Skin epidermis (tissue), 12 donors: ENCODE measurements around the gene PAX2.

Experiments
- H3K27ac ChIP-seq, 21 experiments: fragments of 200-600 bp; sonication (generic) in 11 of 21; one replicate each; pipeline ENCODE4 v1.5.0; 2020; ENCODE audit warnings: mild to moderate bottlenecking in 3 of 21, inconsistent platforms in 2 of 21, moderate library complexity in 2 of 21
- H3K4me3 ChIP-seq, 7 experiments: fragments of 200-600 bp; sonication (generic) in 2 of 7; one replicate each; pipeline ENCODE4 v1.5.0; 2020; ENCODE audit warnings: inconsistent platforms in 2 of 7, mild to moderate bottlenecking in 2 of 7, moderate library complexity in 1 of 7

The PAX2 gene

GRCh38 chr10:100781145-100781665, 35.8 kb downstream of the PAX2 start:
- Histone ChIP-seq H3K27ac (no peak overlapping the region), H3K4me3 (no peak overlapping the region)

DNA sequence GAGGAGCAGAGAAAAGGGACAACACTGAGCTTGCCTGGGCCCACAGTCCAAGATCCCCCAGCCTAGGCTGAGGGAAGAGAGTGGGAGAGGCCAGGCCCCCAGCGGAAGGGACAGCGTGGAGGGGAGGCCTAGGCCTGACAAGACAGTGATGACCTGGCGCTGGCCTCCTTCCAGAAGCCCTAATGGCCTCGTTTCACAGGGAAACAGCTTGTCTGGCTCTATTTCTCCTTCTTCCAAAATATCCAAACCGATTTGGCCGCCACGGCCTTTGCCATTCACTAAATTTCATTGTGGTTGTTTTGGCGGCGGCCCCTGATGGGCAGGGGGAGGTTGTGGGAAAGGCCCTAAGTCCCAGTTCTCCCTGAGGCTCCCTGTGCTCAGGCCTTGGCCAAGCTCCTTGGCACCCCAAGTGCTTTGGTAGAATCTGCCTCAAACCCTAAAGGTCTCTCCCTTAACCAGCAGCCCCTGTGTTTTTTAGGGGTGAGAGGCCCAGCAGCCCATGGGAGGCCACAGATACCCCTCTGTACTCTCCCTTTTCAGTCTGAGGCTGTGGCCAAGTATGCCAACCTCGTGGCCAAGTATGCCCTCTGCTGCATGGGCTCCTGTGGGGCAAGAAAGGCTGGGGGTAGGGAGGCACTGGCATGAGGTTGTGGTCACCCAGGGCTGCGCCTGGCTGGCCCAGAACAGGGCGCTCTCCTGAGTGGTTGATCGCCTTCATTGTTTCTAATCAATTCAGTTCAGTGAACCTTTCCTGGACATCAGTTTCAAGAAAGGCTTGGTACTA, 37.3 kb downstream of the PAX2 start:
- Histone ChIP-seq H3K27ac (no peak overlapping the region), H3K4me3 (no peak overlapping the region)

- no peak overlapping the region for H3K4me3 ChIP-seq
Measured at GRCh38 chr10:100784126-100784525, 38.7 kb downstream of the PAX2 start.

DNA sequence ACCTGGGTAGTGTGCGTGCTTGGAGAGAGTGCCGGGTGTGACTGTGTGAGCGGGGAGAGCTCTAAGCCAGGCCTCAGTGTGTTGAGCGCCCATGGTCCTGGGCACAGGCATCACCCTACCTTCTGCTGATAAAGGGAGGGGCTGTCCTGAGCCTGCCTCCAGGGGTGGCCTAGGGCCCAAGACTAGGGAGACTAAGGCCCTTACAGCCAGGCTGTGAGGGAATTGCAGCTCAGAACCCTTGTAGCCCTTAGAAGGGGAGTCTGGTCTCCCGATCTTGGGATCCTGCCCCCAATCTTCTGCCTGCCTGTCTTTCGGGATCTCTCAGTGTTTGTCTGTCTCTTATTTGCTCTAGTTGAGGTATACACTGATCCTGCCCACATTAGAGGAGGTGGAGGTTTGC, 41.2 kb downstream of the PAX2 start:
- Histone ChIP-seq H3K4me3 (no peak overlapping the region), H3K27ac (no peak overlapping the region)

More at GRCh38 chr10:100784126-100784525, 38.7 kb downstream of the PAX2 start:
- H3K27ac ChIP-seq = no peak overlapping the region

DNA sequence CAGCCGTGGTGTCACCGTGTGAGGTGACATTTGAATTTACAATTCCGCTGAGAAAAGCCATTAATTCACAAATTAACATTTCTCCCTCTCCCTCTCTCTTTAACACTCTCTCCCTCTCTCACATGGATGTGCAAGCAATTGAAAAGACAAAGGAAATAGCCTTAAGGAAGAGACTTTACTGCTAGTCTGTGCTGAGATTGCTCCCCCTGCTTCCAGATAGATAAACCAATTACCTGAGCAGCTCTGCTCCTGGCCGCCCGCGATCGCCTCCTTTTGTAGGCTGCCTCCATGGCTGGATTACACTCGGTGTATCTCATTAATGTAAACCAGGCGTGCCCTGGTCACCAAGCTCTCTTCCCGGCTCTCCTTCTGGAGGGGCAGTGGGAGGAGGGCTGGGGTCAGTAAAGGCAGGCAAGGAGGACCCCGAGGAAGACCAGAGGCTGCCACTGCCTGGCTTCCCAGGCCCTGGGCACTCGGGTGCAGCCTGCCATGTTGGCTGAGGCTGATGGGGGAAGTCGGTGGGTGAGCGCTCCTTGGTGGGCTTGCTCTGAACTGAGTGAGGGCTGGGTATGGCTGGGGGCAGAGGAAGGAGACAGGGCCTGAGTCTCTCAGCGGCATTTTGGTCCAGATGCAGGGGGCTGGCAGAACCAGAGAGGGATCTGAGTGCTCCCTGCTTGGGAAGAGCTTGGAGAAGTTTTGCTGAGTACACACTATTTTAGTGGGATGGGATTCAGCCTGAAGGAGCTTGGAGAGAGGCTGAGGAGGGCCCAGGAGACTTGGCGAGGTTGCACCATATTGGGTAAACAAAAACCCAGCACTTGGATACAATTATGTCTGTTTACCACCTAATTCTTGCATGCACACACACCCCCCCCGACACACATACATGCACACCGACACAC, 42.9 kb downstream of the PAX2 start:
- Histone ChIP-seq H3K27ac (no peak overlapping the region), H3K4me3 (no peak overlapping the region)

DNA sequence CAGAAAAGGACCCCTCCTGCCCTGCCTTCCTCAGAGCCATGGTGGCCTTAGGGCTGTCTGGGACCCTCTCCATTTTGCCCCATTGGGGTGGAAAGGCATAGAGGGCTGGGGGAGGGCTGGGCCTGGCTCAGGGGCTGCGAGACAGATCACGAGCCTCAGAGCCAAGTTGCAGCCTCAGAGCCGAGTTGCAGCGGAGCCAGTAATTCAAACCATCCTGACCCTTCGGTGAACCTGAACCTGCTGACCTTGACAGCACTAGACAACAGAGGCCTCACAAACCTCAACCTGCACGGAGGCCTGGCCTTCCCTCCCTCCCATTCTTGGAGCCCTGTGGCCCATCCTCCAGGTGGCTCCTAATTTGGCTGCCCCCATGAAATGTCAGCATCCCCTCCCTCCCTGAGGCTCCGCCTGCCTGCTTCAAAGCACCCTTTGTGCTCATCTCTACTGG, 45.4 kb downstream of the PAX2 start:
- no peak overlapping the region for H3K27ac ChIP-seq

DNA sequence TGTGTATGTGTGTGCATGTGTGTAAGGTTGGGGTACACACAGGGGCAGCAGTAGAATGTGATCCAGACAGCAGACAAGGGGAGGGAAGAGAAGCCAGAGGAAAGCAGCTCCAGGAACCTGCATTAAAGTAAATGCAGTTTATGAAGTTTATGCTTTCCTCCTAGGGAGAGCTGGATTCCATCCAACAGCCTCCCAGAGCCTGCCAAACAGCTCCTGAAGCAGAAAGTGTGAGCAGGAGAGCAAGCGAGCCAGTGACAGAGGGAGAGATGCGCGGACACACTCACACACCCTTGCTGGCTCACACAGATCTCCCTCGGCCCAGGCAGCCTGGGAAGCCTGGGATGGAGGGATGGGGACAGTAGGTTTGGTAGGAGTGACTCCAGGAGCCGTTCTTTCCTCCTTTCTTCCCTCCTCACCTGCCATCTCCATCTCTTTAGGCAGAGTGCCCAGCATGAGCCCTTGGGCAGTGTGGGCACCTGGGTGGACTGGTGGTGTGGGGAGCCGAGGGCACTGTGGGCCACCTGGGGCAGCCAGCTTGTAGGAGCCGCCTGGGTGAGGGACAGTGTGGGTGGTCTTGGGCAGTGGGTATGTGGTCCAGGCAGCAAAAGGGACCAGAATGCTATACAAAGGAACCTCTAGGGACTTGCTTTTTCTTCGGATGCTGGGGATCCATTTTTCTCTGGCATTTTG, 46.1 kb downstream of the PAX2 start:
- Histone ChIP-seq H3K4me3 (no peak overlapping the region), H3K27ac (no peak overlapping the region)

More for the DNA sequence above, 45.4 kb downstream of the PAX2 start:
- no peak overlapping the region for H3K4me3 ChIP-seq

GRCh38 chr10:100792574-100792973, 47.2 kb downstream of the PAX2 start:
- Histone ChIP-seq H3K4me3 (no peak overlapping the region), H3K27ac (no peak overlapping the region)

DNA sequence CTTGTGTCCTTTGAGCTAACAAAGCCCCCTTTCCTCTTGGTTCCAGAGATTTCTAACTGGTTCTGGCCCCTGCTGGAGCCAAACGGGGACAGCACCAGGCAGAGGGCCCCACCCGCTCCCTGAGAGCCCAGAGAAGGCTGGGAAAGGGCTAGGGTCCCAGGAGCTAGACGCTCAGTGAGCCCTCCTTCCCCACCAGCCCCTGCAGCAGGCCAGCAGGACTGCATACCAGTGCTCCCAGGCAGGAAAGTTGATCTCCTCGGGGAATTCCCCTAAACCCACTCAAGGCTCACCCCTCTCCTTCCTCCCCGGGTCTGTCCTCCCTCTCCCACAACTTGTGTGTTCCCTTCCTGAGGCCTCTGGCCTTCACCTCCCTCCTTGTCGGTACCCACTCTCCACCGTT, 47.7 kb downstream of the PAX2 start:
- Histone ChIP-seq H3K27ac (no peak overlapping the region), H3K4me3 (no peak overlapping the region)

DNA sequence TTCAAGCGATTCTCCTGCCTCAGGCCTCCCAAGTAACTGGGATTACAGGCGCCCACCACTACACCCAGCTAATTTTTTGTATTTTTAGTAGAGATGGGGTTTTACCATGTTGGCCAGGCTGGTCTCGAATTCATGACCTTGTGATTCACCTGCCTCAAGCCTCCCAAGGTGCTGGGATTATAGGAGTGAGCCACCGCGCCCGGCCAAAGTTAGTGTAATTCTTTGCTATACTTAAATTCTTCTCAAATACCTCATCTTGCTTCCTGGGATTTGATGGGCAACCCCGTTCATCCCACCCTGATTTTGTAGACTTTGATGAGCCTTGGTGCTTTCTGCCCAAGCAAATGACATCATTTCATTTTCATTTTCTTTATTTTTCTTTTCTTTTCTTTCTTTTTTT, 54.5 kb downstream of the PAX2 start:
- no peak overlapping the region for H3K27ac ChIP-seq
- no peak overlapping the region for H3K4me3 ChIP-seq

DNA sequence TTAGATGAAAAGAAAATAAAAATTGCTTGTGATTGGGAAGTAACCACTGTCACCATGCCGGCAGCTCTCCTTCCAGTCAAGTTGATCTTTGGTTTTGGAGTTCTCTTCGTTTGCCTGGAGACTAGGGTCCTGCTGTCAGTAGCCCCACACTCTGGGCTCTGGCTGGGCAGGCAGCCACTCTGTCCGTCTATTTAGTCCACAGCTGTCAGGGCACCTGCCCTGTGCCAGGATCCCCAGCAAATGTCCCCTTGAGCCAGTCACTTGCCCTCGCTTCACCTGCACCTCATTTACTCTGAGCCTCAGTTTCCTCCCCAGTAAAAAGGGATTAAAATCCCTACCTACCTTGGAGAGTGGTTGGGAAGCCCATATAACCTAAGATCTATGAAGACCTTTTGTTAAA, 55.5 kb downstream of the PAX2 start:
- H3K27ac ChIP-seq = no peak overlapping the region
- H3K4me3 ChIP-seq = no peak overlapping the region

- no peak overlapping the region for H3K27ac ChIP-seq
- H3K4me3 ChIP-seq = no peak overlapping the region
Measured at GRCh38 chr10:100802196-100802595, 56.8 kb downstream of the PAX2 start.

DNA sequence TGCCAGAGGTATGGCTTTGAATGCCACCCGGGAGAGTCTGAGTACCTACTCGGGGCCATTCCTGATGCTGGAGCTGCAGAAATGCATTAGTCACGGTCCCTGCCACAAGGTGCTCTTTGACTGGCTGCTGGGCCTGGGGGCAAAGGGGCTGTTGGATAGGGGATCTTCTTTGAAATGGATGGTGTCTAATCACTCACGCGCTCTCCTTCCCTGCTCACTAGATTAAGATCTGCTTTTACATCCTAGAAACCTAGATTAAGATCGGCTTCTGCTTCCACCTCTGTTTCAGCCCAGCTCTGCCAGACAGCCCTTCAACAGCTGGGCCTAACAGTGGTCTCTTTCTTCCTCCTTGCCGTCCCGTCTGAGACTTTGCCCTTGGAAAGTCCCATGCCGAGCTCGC, 57.2 kb downstream of the PAX2 start:
- no peak overlapping the region for H3K4me3 ChIP-seq
- no peak overlapping the region for H3K27ac ChIP-seq

DNA sequence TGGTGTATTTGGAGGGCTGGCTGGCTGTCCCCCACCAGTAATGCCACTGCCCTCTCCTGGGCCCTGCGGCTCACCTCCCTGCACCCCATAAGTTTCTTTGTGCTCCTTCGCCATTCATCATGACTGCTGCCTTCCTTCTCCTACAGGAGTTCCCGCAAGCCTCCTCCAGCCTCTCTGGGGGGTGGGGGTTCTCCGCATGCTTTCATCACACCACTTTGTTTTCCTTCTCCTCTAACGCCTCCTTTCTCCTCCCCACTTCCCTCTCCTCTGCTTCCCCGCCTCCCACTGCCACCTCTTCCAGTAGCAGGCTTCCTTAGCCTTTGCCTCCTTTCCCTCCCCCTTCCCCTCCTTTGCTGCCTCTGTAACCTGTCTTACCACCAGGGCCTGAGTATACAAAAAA, 58.1 kb downstream of the PAX2 start:
- H3K27ac ChIP-seq = no peak overlapping the region
- no peak overlapping the region for H3K4me3 ChIP-seq

GRCh38 chr10:100803908-100804307, 58.5 kb downstream of the PAX2 start:
- no peak overlapping the region for H3K4me3 ChIP-seq
- H3K27ac ChIP-seq = no peak overlapping the region

GRCh38 chr10:100805543-100806355, 60.4 kb downstream of the PAX2 start:
- Histone ChIP-seq H3K4me3 (no peak overlapping the region), H3K27ac (no peak overlapping the region)

DNA sequence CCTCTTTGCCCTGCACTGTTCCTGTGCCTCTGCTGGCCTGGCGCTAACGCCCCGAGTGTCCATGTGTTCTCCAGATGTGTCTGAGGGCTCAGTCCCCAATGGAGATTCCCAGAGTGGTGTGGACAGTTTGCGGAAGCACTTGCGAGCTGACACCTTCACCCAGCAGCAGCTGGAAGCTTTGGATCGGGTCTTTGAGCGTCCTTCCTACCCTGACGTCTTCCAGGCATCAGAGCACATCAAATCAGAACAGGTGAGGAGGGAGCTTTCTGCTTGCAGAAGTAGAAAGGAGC, 60.9 kb downstream of the PAX2 start:
- no peak overlapping the region for H3K27ac ChIP-seq
- no peak overlapping the region for H3K4me3 ChIP-seq

DNA sequence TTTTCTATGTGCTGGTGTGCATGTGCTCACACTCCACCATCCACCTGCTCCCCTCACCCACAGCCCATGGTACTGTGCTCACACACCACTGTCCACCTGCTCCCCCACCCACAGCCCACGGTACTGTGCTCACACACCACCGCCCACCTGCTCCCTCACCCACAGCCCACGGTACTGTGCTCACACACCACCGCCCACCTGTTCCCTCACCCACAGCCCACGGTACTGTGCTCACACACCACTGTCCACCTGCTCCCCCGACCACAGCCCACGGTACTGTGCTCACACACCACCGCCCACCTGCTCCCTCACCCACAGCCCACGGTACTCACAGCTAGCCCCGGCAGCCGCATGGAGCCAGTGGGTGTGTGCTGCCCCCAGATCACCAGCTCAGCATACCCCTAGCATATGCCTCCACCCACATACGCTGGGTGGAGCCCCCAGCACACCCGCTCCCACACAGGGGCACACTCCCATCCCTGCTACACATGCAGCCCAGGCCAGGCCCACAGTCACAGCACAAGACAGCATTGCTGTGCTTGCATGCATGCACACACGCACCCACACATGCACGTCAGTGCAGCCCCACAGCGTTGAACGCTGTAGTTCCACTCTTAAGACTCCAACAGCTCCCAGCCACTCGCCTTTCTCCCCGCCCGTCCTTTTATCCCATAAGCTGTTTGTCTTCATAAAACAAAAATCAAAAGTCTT, 62.0 kb downstream of the PAX2 start:
- no peak overlapping the region for H3K27ac ChIP-seq
- H3K4me3 ChIP-seq = no peak overlapping the region

- no peak overlapping the region for H3K27ac ChIP-seq
- no peak overlapping the region for H3K4me3 ChIP-seq
Measured at GRCh38 chr10:100808876-100809275, 63.5 kb downstream of the PAX2 start.
